Caco-2 (cell line): Measurements from ENCODE around the gene ADPRS. TPM values are rescaled to one million over a fixed set of nuclear protein-coding genes. Genes with fewer than 3 reads are reported as not detected.

Source experiments
- BruUV-seq: library from RNA; stranded (reverse); fragments of 400-500 nt; replicated peaks from 2 replicates; lab custom pipeline; 2021; lab: Mats Ljungman, UMichigan
- CTCF ChIA-PET: fragments of 300-600 bp; sonication (Branson Sonifier 250); formaldehyde crosslinking; loops from one replicate; lab custom pipeline; 2022; ENCODE audit warnings: antibody characterized with exemption; lab: Charles Lee
- POLR2A ChIA-PET: fragments of 300-600 bp; sonication (Branson Sonifier 250); formaldehyde crosslinking; loops from one replicate; lab custom pipeline; 2022; ENCODE audit warnings: antibody characterized with exemption; lab: Charles Lee
- DNase-seq, 2 experiments: peaks; one replicate each; pipeline versions ENCODE4 v3.0.0 to v3.0.0-alpha.2; 2020 to 2022
- H3K27me3 ChIP-seq: replicated peaks from 2 replicates; pipeline ENCODE4 v1.6.0; 2011; ENCODE audit warnings: low read length; ENCODE audit not compliant: control insufficient read depth, insufficient read depth
- H3K36me3 ChIP-seq: 2 replicates; pipeline ENCODE4 v1.5.1; 2011; ENCODE audit warnings: low read length; ENCODE audit not compliant: control insufficient read depth, insufficient read depth
- H3K4me1 ChIP-seq: fragments of 250-450 bp; sonication (Bioruptor Pico); 2 replicates; pipeline ENCODE4 v1.5.1; 2020; ENCODE audit warnings: mild to moderate bottlenecking
- H3K4me3 ChIP-seq: 2 replicates; pipeline ENCODE4 v1.5.1; 2011; ENCODE audit warnings: low read depth, mild to moderate bottlenecking, control low read depth, low read length
- H3K9me3 ChIP-seq: fragments of 250-450 bp; sonication (Bioruptor Pico); 2 replicates; pipeline ENCODE4 v1.5.1; 2020; ENCODE audit warnings: mild to moderate bottlenecking, moderate library complexity
- H3K27ac Mint-ChIP-seq: one replicate; pipeline ENCODE4 v1.8.0; 2022; ENCODE audit warnings: mixed read lengths; ENCODE audit not compliant: unreplicated experiment
- H3K27me3 Mint-ChIP-seq: one replicate; pipeline ENCODE4 v1.8.0; 2022; ENCODE audit warnings: mixed read lengths; ENCODE audit not compliant: insufficient read depth, unreplicated experiment
- H3K36me3 Mint-ChIP-seq: one replicate; pipeline ENCODE4 v1.8.0; 2022; ENCODE audit warnings: mild to moderate bottlenecking, mixed read lengths; ENCODE audit not compliant: insufficient read depth, unreplicated experiment
- H3K4me1 Mint-ChIP-seq: one replicate; pipeline ENCODE4 v1.8.0; 2022; ENCODE audit warnings: low read depth, mixed read lengths; ENCODE audit not compliant: unreplicated experiment
- H3K4me3 Mint-ChIP-seq: one replicate; pipeline ENCODE4 v1.8.0; 2022; ENCODE audit warnings: mild to moderate bottlenecking, moderate library complexity, mixed read lengths; ENCODE audit not compliant: unreplicated experiment
- H3K9me3 Mint-ChIP-seq: one replicate; pipeline ENCODE4 v1.8.0; 2022; ENCODE audit warnings: mixed read lengths; ENCODE audit not compliant: unreplicated experiment
- intact Hi-C: fragments of 100-400 bp; cut with micrococcal nuclease; formaldehyde crosslinking; loops from one replicate; pipeline ENCODE4 v1.10.0; 2022; ENCODE audit not compliant: unreplicated experiment
- total RNA-seq: library from RNA; stranded (reverse); gene quantifications from 2 replicates; pipeline ENCODE4 v1.2.3, GENCODE V29; 2022
- TF ChIP-seq, protein P1 (sequence below), 2 experiments: fragments of 200-600 bp in 1 of 2; IDR thresholded peaks; 1 replicate in 1 of 2; 2 replicates in 1 of 2; pipeline versions ENCODE4 v1.5.1 to v1.8.0; 2011 to 2022; ENCODE audit warnings: antibody characterized with exemption in 1 of 2, control low read depth in 1 of 2, inconsistent platforms in 1 of 2, low read depth in 1 of 2, low read length in 1 of 2, mild to moderate bottlenecking in 1 of 2, moderate library complexity in 1 of 2; ENCODE audit not compliant: insufficient read depth in 1 of 2, severe bottlenecking in 1 of 2, unreplicated experiment in 1 of 2

Gene ADPRS
- total RNA-seq, 1 experiment from 2014 or later, result 19.3 TPM

DNA sequence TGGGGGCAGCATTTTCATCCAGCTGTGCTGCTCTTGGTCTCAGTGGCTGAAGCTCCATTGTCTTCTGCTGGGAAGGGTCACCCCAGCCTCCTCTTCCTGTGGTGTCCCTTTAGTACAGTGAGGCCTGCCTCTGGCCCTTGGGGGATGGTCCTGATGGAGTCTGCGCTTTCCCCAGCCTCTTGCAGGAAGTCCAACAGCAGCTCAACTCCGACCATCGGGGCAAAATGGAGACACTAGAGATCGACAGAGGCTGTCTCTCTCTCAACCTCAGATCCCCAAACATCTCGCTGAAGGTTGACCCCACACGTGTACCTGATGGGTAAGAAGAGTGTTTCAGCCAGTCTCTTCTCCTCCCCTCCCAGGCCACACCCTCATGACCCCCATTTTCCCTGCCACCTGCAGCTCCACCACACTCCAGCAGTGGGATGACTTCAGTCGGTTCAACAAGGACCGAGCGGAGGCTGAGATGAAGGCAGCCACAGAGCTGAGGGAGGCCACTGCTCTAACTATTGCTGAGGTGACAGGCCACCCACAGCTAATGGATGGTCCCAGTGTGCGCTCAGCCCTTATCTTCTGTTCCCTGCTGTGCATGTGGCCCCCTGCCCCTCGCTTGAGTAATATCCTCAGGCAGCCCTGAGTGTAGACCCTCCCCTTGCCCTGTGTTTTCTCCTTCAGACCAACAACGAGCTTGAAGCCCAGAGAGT lies 2.0 kb upstream of the ADPRS start:
- POLR2A ChIA-PET, result no interaction called here

DNA sequence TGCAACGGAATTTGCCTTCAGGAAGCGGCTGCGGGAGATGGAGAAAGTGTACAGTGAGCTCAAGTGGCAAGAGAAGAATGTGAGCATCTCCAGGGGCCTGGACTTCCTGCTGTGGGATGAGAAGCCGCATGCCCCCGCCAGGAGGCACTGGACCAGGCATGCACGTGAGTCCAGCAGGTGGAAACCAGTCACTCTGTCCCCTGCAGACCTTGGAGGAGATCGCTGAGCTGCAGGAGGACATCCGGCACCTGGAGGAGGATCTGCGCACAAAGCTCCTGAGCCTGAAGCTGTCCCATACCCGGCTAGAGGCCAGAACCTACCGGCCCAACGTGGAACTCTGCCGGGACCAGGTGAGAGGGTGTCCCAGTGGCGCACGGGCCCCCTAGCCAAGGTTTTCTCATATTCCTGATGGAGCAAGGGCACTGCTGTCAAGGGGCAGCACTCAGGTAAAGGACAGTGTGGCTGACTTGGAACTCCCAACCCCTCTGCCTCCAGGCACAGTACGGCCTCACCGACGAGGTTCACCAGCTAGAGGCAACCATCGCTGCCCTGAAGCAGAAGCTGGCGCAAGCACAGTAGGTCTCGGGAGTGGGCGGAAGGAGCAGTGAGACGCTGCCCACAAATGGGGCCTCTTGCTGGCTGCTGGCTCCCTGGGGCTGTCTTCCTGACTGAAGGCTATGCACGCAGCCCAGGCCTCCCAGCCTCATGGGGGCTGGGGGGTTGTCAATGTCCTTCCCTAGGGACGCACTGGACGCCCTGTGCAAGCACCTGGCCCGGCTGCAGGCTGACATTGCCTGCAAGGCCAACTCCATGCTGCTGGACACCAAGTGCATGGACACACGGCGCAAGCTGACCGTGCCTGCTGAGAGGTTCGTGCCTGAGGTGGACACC lies 1.2 kb upstream of the ADPRS start:
- Mint-ChIP-seq H3K27ac (no peak overlapping the region), H3K36me3 (peaks cover 18% of the 10 kb centered on the region), H3K27me3 (no peaks in the 10 kb centered on the region), H3K4me3 (no peak overlapping the region), H3K4me1 (no peaks in the 10 kb centered on the region), H3K9me3 (no peaks in the 10 kb centered on the region)
- Histone ChIP-seq H3K4me3 (no peak overlapping the region), H3K36me3 (no peaks in the 10 kb centered on the region), H3K9me3 (no peaks in the 10 kb centered on the region), H3K4me1 (no peaks in the 10 kb centered on the region), H3K27me3 (no peaks in the 10 kb centered on the region)
- intact Hi-C loops, result no loop called here
- no peak for DNase-seq
- BruUV-seq, result no TSS peak
- ChIA-PET POLR2A (interaction anchor here (0.6 kb wide), 1 partner anchor 370 kb away, joined by 13 read pairs; no protein-coding TSS in a partner anchor), CTCF (interaction anchor here (0.5 to 0.6 kb wide), 2 partner anchors 22 to 188 kb away, joined by 4 to 6 read pairs; no protein-coding TSS in a partner anchor)
- TF ChIP-seq, protein P1, sequence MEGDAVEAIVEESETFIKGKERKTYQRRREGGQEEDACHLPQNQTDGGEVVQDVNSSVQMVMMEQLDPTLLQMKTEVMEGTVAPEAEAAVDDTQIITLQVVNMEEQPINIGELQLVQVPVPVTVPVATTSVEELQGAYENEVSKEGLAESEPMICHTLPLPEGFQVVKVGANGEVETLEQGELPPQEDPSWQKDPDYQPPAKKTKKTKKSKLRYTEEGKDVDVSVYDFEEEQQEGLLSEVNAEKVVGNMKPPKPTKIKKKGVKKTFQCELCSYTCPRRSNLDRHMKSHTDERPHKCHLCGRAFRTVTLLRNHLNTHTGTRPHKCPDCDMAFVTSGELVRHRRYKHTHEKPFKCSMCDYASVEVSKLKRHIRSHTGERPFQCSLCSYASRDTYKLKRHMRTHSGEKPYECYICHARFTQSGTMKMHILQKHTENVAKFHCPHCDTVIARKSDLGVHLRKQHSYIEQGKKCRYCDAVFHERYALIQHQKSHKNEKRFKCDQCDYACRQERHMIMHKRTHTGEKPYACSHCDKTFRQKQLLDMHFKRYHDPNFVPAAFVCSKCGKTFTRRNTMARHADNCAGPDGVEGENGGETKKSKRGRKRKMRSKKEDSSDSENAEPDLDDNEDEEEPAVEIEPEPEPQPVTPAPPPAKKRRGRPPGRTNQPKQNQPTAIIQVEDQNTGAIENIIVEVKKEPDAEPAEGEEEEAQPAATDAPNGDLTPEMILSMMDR (IDR thresholded peaks at IDR 0.05; ENCODE audit: insufficient read depth in 1 of 2, low read depth in 1 of 2, low read length in 1 of 2, severe bottlenecking in 1 of 2, unreplicated experiment in 1 of 2), result no peak

More for the DNA sequence above, 2.0 kb upstream of the ADPRS start:
- DNase-seq, result no peak
- H3K4me1 Mint-ChIP-seq, result no peaks in the 10 kb centered on the region
- no peaks in the 10 kb centered on the region for H3K9me3 Mint-ChIP-seq
- CTCF ChIA-PET, result interaction anchor here (0.6 kb wide), 1 partner anchor 21 kb away, joined by 4 read pairs; no protein-coding TSS in a partner anchor
- no peaks in the 10 kb centered on the region for H3K4me1 ChIP-seq
- H3K27me3 Mint-ChIP-seq, result no peaks in the 10 kb centered on the region
- TF ChIP-seq, protein P1 (IDR thresholded peaks at IDR 0.05; ENCODE audit: insufficient read depth in 1 of 2, low read depth in 1 of 2, low read length in 1 of 2, severe bottlenecking in 1 of 2, unreplicated experiment in 1 of 2), result no peak
- peaks cover 23% of the 10 kb centered on the region for H3K36me3 Mint-ChIP-seq
- no peaks in the 10 kb centered on the region for H3K27me3 ChIP-seq
- intact Hi-C loops, result no loop called here
- no peak overlapping the region for H3K4me3 ChIP-seq
- H3K9me3 ChIP-seq, result no peaks in the 10 kb centered on the region
- no peak overlapping the region for H3K4me3 Mint-ChIP-seq
- H3K27ac Mint-ChIP-seq, result no peak overlapping the region
- BruUV-seq, result no TSS peak
- H3K36me3 ChIP-seq, result no peaks in the 10 kb centered on the region

DNA sequence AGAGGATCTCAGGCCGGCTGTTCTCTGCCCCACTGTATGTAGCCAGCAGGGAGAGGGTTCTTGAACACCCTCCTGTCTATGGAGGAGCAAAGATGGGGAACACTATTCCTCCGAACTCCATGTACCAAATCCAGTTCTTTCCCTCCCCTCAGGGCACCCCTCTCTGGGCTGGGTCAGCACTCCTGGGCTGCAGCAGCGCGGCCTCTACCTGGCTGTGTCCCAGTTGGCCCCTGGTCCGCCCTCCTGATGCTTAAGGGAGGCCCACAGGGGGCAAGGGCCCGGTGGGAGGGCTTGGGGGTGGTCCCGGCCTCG lies 471 bp upstream of the ADPRS start:
- Histone ChIP-seq H3K4me3 (peak overlapping the region; percentile 95), H3K27me3 (no peaks in the 10 kb centered on the region), H3K36me3 (no peaks in the 10 kb centered on the region; the same call in 1 of the 2 replicates), H3K4me1 (no peaks in the 10 kb centered on the region), H3K9me3 (no peaks in the 10 kb centered on the region)
- TF ChIP-seq, protein P1 (IDR thresholded peaks at IDR 0.05; ENCODE audit: insufficient read depth in 1 of 2, low read depth in 1 of 2, low read length in 1 of 2, severe bottlenecking in 1 of 2, unreplicated experiment in 1 of 2), result no peak
- Mint-ChIP-seq H3K4me1 (no peaks in the 10 kb centered on the region), H3K27ac (no peak overlapping the region), H3K9me3 (no peaks in the 10 kb centered on the region), H3K27me3 (no peaks in the 10 kb centered on the region), H3K4me3 (peak overlapping the region; percentile 93), H3K36me3 (peaks cover 18% of the 10 kb centered on the region)
- ChIA-PET POLR2A (interaction anchor here (0.6 kb wide), 1 partner anchor 369 kb away, joined by 13 read pairs; no protein-coding TSS in a partner anchor), CTCF (no interaction called here)
- BruUV-seq, result no TSS peak
- no peak for DNase-seq
- intact Hi-C loops, result no loop called here
